Endodermal cell (in vitro differentiated cells): ENCODE measurements around the gene TTC28. TPM values are rescaled to one million over a fixed set of nuclear protein-coding genes. Genes with fewer than 3 reads are reported as not detected.
"Not testable (repeated sequence)": the region's sequence is repeated elsewhere in the genome, so short reads cannot be mapped to it uniquely, and the experiment has no call there.

Experiments
- DNase-seq: peaks from one replicate; pipeline ENCODE4 v3.0.0-alpha.2; 2017
- H3K27ac ChIP-seq: 2 replicates; pipeline ENCODE4 v1.5.1; 2013; ENCODE audit warnings: mild to moderate bottlenecking, low read depth, low read length, moderate library complexity
- H3K27me3 ChIP-seq: 2 replicates; pipeline ENCODE4 v1.6.1; 2013; ENCODE audit warnings: mild to moderate bottlenecking, low read length, moderate library complexity; ENCODE audit not compliant: insufficient read depth, control insufficient read depth, poor library complexity, severe bottlenecking
- H3K36me3 ChIP-seq: 2 replicates; pipeline ENCODE4 v1.7.0; 2013; ENCODE audit warnings: mild to moderate bottlenecking, low read length, moderate library complexity; ENCODE audit not compliant: control insufficient read depth, insufficient read depth
- H3K4me1 ChIP-seq: one replicate; pipeline ENCODE4 v1.7.0; 2013; ENCODE audit warnings: low read length; ENCODE audit not compliant: control insufficient read depth, insufficient read depth
- H3K4me3 ChIP-seq: 2 replicates; pipeline ENCODE4 v1.5.1; 2013; ENCODE audit warnings: mild to moderate bottlenecking, low read length, moderate library complexity
- H3K9ac ChIP-seq: 2 replicates; pipeline ENCODE4 v1.6.1; 2013; ENCODE audit warnings: mild to moderate bottlenecking, low read length, moderate library complexity; ENCODE audit not compliant: poor library complexity, severe bottlenecking; ENCODE audit errors: extremely low read depth
- H3K9me3 ChIP-seq: 2 replicates; pipeline ENCODE4 v1.6.1; 2013; ENCODE audit warnings: mild to moderate bottlenecking, low read length, moderate library complexity; ENCODE audit not compliant: control insufficient read depth
- H3K27ac Mint-ChIP-seq: 2 replicates; pipeline ENCODE4 v1.8.0; 2020; ENCODE audit warnings: mixed read lengths
- H3K27me3 Mint-ChIP-seq: 2 replicates; pipeline ENCODE4 v1.8.0; 2021; ENCODE audit warnings: mild to moderate bottlenecking, mixed read lengths; ENCODE audit not compliant: insufficient read depth
- H3K36me3 Mint-ChIP-seq: 2 replicates; pipeline ENCODE4 v1.8.0; 2020; ENCODE audit warnings: low read depth, mixed read lengths
- H3K4me1 Mint-ChIP-seq: 2 replicates; pipeline ENCODE4 v1.8.0; 2020; ENCODE audit warnings: mixed read lengths
- H3K4me3 Mint-ChIP-seq: 2 replicates; pipeline ENCODE4 v1.8.0; 2020; ENCODE audit warnings: mild to moderate bottlenecking, moderate library complexity, mixed read lengths
- H3K9me3 Mint-ChIP-seq: 2 replicates; pipeline ENCODE4 v1.8.0; 2020; ENCODE audit warnings: mild to moderate bottlenecking, mixed read lengths
- CTCF ChIP-seq: fragments of 200-600 bp; sonication (generic); conservative IDR thresholded peaks from 2 replicates; pipeline ENCODE4 v1.5.0; 2021; ENCODE audit warnings: antibody characterized with exemption, mild to moderate bottlenecking
- WGBS, 2 experiments: methylation state at CpG; one replicate each; pipeline versions ENCODE4 v1.1.5 to v1.1.7; 2013; ENCODE audit warnings: missing lambda C conversion rate in 2 of 2, mixed read lengths in 1 of 2; ENCODE audit not compliant: insufficient coverage in 1 of 2, insufficient read length in 1 of 2; 5-methylcytosine and 5-hydroxymethylcytosine counted together
- total RNA-seq, 2 donors: library from RNA; stranded (reverse); fragmentation: NEBNext Ultra II Directional in 1 of 2; extraction: Animal tissue kit (Norgen Biotek cat#: 25700) in 1 of 2; gene quantifications; 2 replicates in 1 of 2; 3 replicates in 1 of 2; pipeline ENCODE4 v1.2.1, GENCODE V29; 2021

TTC28 gene
- total RNA-seq, 2 donors from 2014 or later, result 28.6 to 34.0 TPM

DNA sequence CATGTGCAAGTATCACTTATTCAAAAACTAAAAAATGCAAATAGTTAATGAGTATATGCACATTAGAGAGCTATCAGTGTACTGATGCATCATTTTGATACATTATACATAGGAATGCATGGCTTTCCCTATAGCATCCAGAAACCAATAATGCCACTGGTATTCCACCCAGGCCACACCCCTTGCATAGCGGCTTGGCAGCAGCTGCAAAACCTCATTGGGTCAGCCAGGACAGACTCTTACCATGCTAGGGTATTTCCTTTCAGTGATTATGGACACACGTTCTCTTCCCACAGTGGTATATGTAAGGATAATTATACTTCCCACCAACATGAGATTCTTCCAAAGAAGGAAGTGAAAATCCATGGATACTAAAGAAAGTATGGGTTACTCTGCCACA lies 614.7 kb downstream of the TTC28 start:
- no peak for DNase-seq
- TF ChIP-seq CTCF, result no peak
- Mint-ChIP-seq H3K27me3 (no peaks in the 10 kb centered on the region), H3K4me3 (no peak overlapping the region), H3K36me3 (peaks cover 10% of the 10 kb centered on the region), H3K9me3 (peaks cover 10% of the 10 kb centered on the region), H3K27ac (no peak overlapping the region), H3K4me1 (no peaks in the 10 kb centered on the region)
- no peaks in the 10 kb centered on the region for H3K27me3 ChIP-seq
- H3K9me3 ChIP-seq, result peaks cover 8% of the 10 kb centered on the region
- no peaks in the 10 kb centered on the region for H3K4me1 ChIP-seq
- no peak overlapping the region for H3K27ac ChIP-seq
- no peak overlapping the region for H3K9ac ChIP-seq
- H3K36me3 ChIP-seq, result no peaks in the 10 kb centered on the region
- no peak overlapping the region for H3K4me3 ChIP-seq
- 95% methylated on average over 1 of the region's 2 CpGs; no CpG with 5 or more reads in 1 of the 2 experiments for WGBS, 2 experiments

DNA sequence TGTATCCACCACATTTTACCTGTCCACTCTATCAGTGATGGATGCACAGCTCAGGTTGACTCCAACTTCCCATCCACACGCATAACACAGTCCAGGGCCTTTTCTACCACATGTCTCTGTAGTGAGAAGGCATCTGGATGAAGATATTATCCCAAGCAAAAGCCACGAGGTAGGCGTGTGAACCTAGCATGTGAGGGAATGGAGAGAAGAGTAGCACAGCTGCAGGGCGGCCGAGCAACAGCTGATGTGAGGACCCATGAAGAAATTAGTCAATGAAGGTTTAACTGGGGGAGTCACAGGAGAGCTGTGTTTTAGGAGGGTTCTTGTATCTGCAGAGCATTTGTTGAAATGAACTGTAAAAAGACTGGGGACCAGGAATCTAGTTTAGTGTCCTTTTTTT lies 616.0 kb downstream of the TTC28 start:
- H3K4me3 ChIP-seq, result no peak overlapping the region
- no peak overlapping the region for H3K4me3 Mint-ChIP-seq
- H3K9me3 Mint-ChIP-seq, result peaks cover 10% of the 10 kb centered on the region
- no peaks in the 10 kb centered on the region for H3K4me1 ChIP-seq
- H3K9ac ChIP-seq, result no peak overlapping the region
- H3K36me3 Mint-ChIP-seq, result peaks cover 10% of the 10 kb centered on the region
- no peaks in the 10 kb centered on the region for H3K27me3 ChIP-seq
- DNase-seq, result no peak
- no peak overlapping the region for H3K27ac ChIP-seq
- H3K4me1 Mint-ChIP-seq, result no peaks in the 10 kb centered on the region
- H3K9me3 ChIP-seq, result peaks cover 8% of the 10 kb centered on the region
- no peak overlapping the region for H3K27ac Mint-ChIP-seq
- WGBS, 2 experiments, result 95 to 100% methylated on average over 5 of the region's 5 CpGs
- no peaks in the 10 kb centered on the region for H3K36me3 ChIP-seq
- no peak for TF ChIP-seq CTCF
- no peaks in the 10 kb centered on the region for H3K27me3 Mint-ChIP-seq

DNA sequence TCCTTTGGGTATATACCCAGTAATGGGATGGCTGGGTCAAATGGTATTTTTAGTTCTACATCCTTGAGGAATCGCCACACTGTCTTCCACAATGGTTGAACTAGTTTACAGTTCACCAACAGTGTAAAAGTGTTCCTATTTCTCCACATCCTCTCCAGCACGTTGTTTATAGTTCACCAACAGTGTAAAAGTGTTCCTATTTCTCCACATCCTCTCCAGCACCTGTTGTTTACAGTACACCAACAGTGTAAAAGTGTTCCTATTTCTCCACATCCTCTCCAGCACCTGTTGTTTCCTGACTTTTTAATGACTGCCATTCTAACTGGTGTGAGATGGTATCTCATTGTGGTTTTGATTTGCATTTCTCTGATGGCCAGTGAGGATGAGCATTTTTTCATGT lies 619.0 kb downstream of the TTC28 start:
- not testable (repeated sequence) for H3K9me3 ChIP-seq, H3K27me3 ChIP-seq, H3K27me3 Mint-ChIP-seq

GRCh38 chr22:28058036-28058435 lies 621.6 kb downstream of the TTC28 start:
- no peak overlapping the region for H3K4me3 Mint-ChIP-seq

More for the DNA sequence above, 619.0 kb downstream of the TTC28 start:
- not testable (repeated sequence) for H3K36me3 ChIP-seq, H3K4me3 ChIP-seq, H3K9ac ChIP-seq, H3K27ac Mint-ChIP-seq, H3K4me1 ChIP-seq, DNase-seq, H3K27ac ChIP-seq, H3K4me3 Mint-ChIP-seq, H3K36me3 Mint-ChIP-seq, H3K4me1 Mint-ChIP-seq
- H3K9me3 Mint-ChIP-seq, result peaks cover 10% of the 10 kb centered on the region
- WGBS, 2 experiments, result 91% methylated on average over 2 of the region's 2 CpGs

More at GRCh38 chr22:28058036-28058435, 621.6 kb downstream of the TTC28 start:
- Mint-ChIP-seq H3K4me1 (no peaks in the 10 kb centered on the region), H3K9me3 (peaks cover 10% of the 10 kb centered on the region), H3K27ac (no peak overlapping the region), H3K27me3 (no peaks in the 10 kb centered on the region), H3K36me3 (peaks cover 10% of the 10 kb centered on the region)
- no peak overlapping the region for H3K9ac ChIP-seq
- no peaks in the 10 kb centered on the region for H3K4me1 ChIP-seq
- WGBS, 2 experiments, result 94% methylated on average over 2 of the region's 2 CpGs; no CpG with 5 or more reads in 1 of the 2 experiments
- DNase-seq, result no peak
- H3K27ac ChIP-seq, result no peak overlapping the region
- H3K4me3 ChIP-seq, result no peak overlapping the region
- no peaks in the 10 kb centered on the region for H3K27me3 ChIP-seq
- H3K9me3 ChIP-seq, result peaks cover 5% of the 10 kb centered on the region
- no peak for TF ChIP-seq CTCF
- no peaks in the 10 kb centered on the region for H3K36me3 ChIP-seq
